HepG2 (cell line): ENCODE measurements around the gene TMEM39A.

Experiments
- CTCF ChIP-seq: sonication (generic); formaldehyde crosslinking; IDR thresholded peaks from 2 replicates; pipeline ENCODE4 v1.5.0; 2020; ENCODE audit warnings: mild to moderate bottlenecking, missing genetic modification reagents, moderate library complexity
- EP300 ChIP-seq, 3 experiments: sonication (generic) in 1 of 3; formaldehyde crosslinking in 1 of 3; IDR thresholded peaks; 2 replicates each; pipeline versions ENCODE4 v1.5.1 to v1.6.1; 2011 to 2020; ENCODE audit warnings: low read depth in 2 of 3, low read length in 2 of 3, borderline replicate concordance in 1 of 3, improper control_type of control experiment in 1 of 3, mild to moderate bottlenecking in 1 of 3, missing genetic modification reagents in 1 of 3, moderate library complexity in 1 of 3
- GTF2F1 ChIP-seq: fragments of 150-350 bp; IDR thresholded peaks from 2 replicates; pipeline ENCODE4 v1.6.1; 2014; ENCODE audit warnings: low read length
- JUND ChIP-seq: sonication (generic); formaldehyde crosslinking; IDR thresholded peaks from 2 replicates; pipeline ENCODE4 v1.8.0; 2022; ENCODE audit warnings: mild to moderate bottlenecking, missing genetic modification reagents
- PLSCR1 ChIP-seq: sonication (generic); formaldehyde crosslinking; IDR thresholded peaks from 2 replicates; pipeline ENCODE4 v1.5.0; 2020; ENCODE audit warnings: missing genetic modification reagents, mild to moderate bottlenecking, borderline replicate concordance
- REPIN1 ChIP-seq: sonication (generic); formaldehyde crosslinking; IDR thresholded peaks from 2 replicates; pipeline ENCODE4 v1.8.0; 2022; ENCODE audit warnings: missing genetic modification reagents, low read depth, mild to moderate bottlenecking, borderline replicate concordance
- SMYD3 ChIP-seq: sonication (generic); formaldehyde crosslinking; IDR thresholded peaks from 2 replicates; pipeline ENCODE4 v1.8.1; 2023; ENCODE audit warnings: mild to moderate bottlenecking, missing genetic modification reagents
- SOX6 ChIP-seq, 2 experiments: fragments of 450-650 bp in 1 of 2; sonication (generic) in 1 of 2; formaldehyde crosslinking in 1 of 2; IDR thresholded peaks; 2 replicates each; pipeline versions ENCODE4 v1.4.0 to v1.6.1; 2017 to 2020; ENCODE audit warnings: antibody characterized with exemption in 1 of 2, mild to moderate bottlenecking in 1 of 2, missing genetic modification reagents in 1 of 2
- SRSF4 ChIP-seq: fragments of 200-400 bp; formaldehyde crosslinking; IDR thresholded peaks from one replicate; pipeline ENCODE4 v1.6.1; 2018; ENCODE audit warnings: mild to moderate bottlenecking, low read depth, low read length, moderate library complexity; ENCODE audit not compliant: poor library complexity, severe bottlenecking
- TEAD3 ChIP-seq: optimal IDR thresholded peaks from 2 replicates; pipeline ENCODE3; 2016; ENCODE audit warnings: borderline replicate concordance
- ZBTB7A ChIP-seq: sonication (generic); formaldehyde crosslinking; IDR thresholded peaks from 2 replicates; pipeline ENCODE4 v1.8.0; 2022; ENCODE audit warnings: mild to moderate bottlenecking, missing genetic modification reagents

- TF ChIP-seq ZBTB7A (CRISPR knock-in tag) (0 out of 2 replicates have a peak, but pooled peaks have one; percentile 5), TEAD3 (CRISPR knock-in tag) (no peak), REPIN1 (no peak; the same call in 1 of the 2 replicates), SRSF4 (no peak), JUND (no peak), CTCF (CRISPR knock-in tag) (no peak), GTF2F1 (no peak), PLSCR1 (CRISPR knock-in tag) (no peak), SOX6 (IDR thresholded peaks at IDR 0.05) (no peak), SOX6 (CRISPR knock-in tag; IDR thresholded peaks at IDR 0.05) (no peak), EP300 (IDR thresholded peaks at IDR 0.05; ENCODE audit: low read depth in 2 of 2, low read length in 2 of 2) (no peak), EP300 (CRISPR knock-in tag; IDR thresholded peaks at IDR 0.05; ENCODE audit: borderline replicate concordance) (no peak), SMYD3 (CRISPR knock-in tag) (no peak)
Measured at GRCh38 chr3:119469418-119470189, 6.2 kb upstream of the TMEM39A start.
